GM12878 (cell line): ENCODE data around the gene CAMKMT. TPM values are rescaled to one million over a fixed set of nuclear protein-coding genes. Genes with fewer than 3 reads are reported as not detected.

ENCODE experiments used
- ATAC-seq: fragments of 200-7000 bp; cut with Tn5 transposase; 3 replicates; pipeline ENCODE4 v1.9.1; 2020; ENCODE audit warnings: mild to moderate bottlenecking, moderate library complexity
- BruUV-seq: library from RNA; stranded (reverse); fragments of 400-500 nt; replicated peaks from 2 replicates; lab custom pipeline; 2021; lab: Mats Ljungman, UMichigan
- CTCF ChIA-PET: fragments of 300-600 bp; sonication (Branson Sonifier 250); formaldehyde crosslinking; extraction: SDS; loops from one replicate; lab custom pipeline; 2021; ENCODE audit warnings: inconsistent platforms; lab: Yijun Ruan, JAX
- POLR2A ChIA-PET: fragments of 350-600 bp; formaldehyde crosslinking; extraction: SDS; loops from one replicate; lab custom pipeline; 2021; ENCODE audit warnings: inconsistent platforms; lab: Charles Lee
- RAD21 ChIA-PET: fragments of 300-600 bp; sonication (Branson Sonifier 250); formaldehyde crosslinking; loops from one replicate; lab custom pipeline; 2023; ENCODE audit warnings: antibody characterized with exemption; ENCODE audit not compliant: unreplicated experiment; lab: Charles Lee
- SMC1A ChIA-PET: fragments of 300-600 bp; sonication (Branson Sonifier 250); formaldehyde crosslinking; loops from one replicate; lab custom pipeline; 2023; ENCODE audit not compliant: unreplicated experiment, uncharacterized antibody; lab: Charles Lee
- DNase-seq: peaks from one replicate; pipeline ENCODE4 v3.0.0-alpha.2; 2011; ENCODE audit warnings: low read depth, low spot score
- FAIRE-seq: peaks from 3 replicates; lab custom pipeline; 2011; peaks lifted over from hg19 to GRCh38; lab: Jason Lieb, UNC
- H2AFZ ChIP-seq: 2 replicates; pipeline ENCODE4 v1.6.0; 2011; ENCODE audit warnings: low read depth, low read length, control low read depth; ENCODE audit not compliant: control insufficient read depth
- H3K27ac ChIP-seq: 2 replicates; pipeline ENCODE4 v1.5.1; 2011; ENCODE audit warnings: control low read depth; ENCODE audit not compliant: control insufficient read depth, insufficient read depth
- H3K27me3 ChIP-seq, 2 experiments: replicated peaks in 1 of 2; 2 replicates each; pipeline versions ENCODE4 v1.6.0 to v1.6.1; 2011; ENCODE audit warnings: low read length in 1 of 2; ENCODE audit not compliant: control insufficient read depth in 2 of 2, insufficient read depth in 2 of 2
- H3K36me3 ChIP-seq, 2 experiments: 2 replicates each; pipeline ENCODE4 v1.5.1; 2011; ENCODE audit warnings: low read length in 1 of 2; ENCODE audit not compliant: control insufficient read depth in 2 of 2, insufficient read depth in 2 of 2
- H3K4me1 ChIP-seq: 2 replicates; pipeline ENCODE4 v1.6.1; 2011; ENCODE audit warnings: mild to moderate bottlenecking, low read length, moderate library complexity, mixed read lengths; ENCODE audit not compliant: control insufficient read depth, insufficient read depth
- H3K4me2 ChIP-seq: 2 replicates; pipeline ENCODE4 v1.6.0; 2011; ENCODE audit warnings: control low read depth; ENCODE audit not compliant: control insufficient read depth, insufficient read depth
- H3K4me3 ChIP-seq: fragments of 200-600 bp; sonication (generic); 2 replicates; pipeline ENCODE4 v1.5.1; 2016
- H3K79me2 ChIP-seq: 2 replicates; pipeline ENCODE4 v1.6.0; 2011; ENCODE audit warnings: low read length; ENCODE audit not compliant: control insufficient read depth, insufficient read depth
- H3K9ac ChIP-seq: 2 replicates; pipeline ENCODE4 v1.8.0; 2011; ENCODE audit warnings: low read length, control low read depth, mixed read lengths; ENCODE audit not compliant: control insufficient read depth, insufficient read depth
- H3K9me3 ChIP-seq: replicated peaks from 3 replicates; pipeline ENCODE4 v1.5.1; 2011; ENCODE audit warnings: mild to moderate bottlenecking, low read length; ENCODE audit not compliant: control insufficient read depth, insufficient read depth
- H4K20me1 ChIP-seq: 2 replicates; pipeline ENCODE4 v1.6.0; 2011; ENCODE audit not compliant: control insufficient read depth, insufficient read depth
- CBFB ChIP-seq: IDR thresholded peaks from 2 replicates; pipeline ENCODE4 v1.6.1; 2016; ENCODE audit warnings: antibody characterized with exemption, low read depth
- CREB1 ChIP-seq: IDR thresholded peaks from 2 replicates; pipeline ENCODE4 v1.6.1; 2012; ENCODE audit warnings: low read depth, mild to moderate bottlenecking, inconsistent platforms
- IKZF1 ChIP-seq: fragments of 450-650 bp; conservative IDR thresholded peaks from 2 replicates; pipeline ENCODE4 v1.6.1; 2017; ENCODE audit warnings: antibody characterized with exemption, mild to moderate bottlenecking
- MEF2A ChIP-seq: IDR thresholded peaks from 2 replicates; pipeline ENCODE4 v1.6.1; 2011; ENCODE audit warnings: low read depth, mild to moderate bottlenecking, low read length, moderate library complexity; ENCODE audit not compliant: insufficient read depth
- NR2F1 ChIP-seq: fragments of 450-650 bp; conservative IDR thresholded peaks from 2 replicates; pipeline ENCODE4 v1.6.1; 2017; ENCODE audit warnings: mild to moderate bottlenecking
- PAX5 ChIP-seq: IDR thresholded peaks from 2 replicates; pipeline ENCODE4 v1.6.1; 2011; ENCODE audit warnings: low read depth, low read length, borderline replicate concordance
- PML ChIP-seq: IDR thresholded peaks from 2 replicates; pipeline ENCODE4 v1.6.1; 2012; ENCODE audit warnings: low read length, inconsistent platforms
- POLR2A ChIP-seq: IDR thresholded peaks from 2 replicates; pipeline ENCODE4 v1.6.1; 2011; ENCODE audit warnings: low read depth, mild to moderate bottlenecking, low read length
- POLR2AphosphoS5 ChIP-seq: IDR thresholded peaks from 2 replicates; pipeline ENCODE4 v1.6.1; 2011; ENCODE audit warnings: mild to moderate bottlenecking, low read length, inconsistent platforms
- RB1 ChIP-seq: fragments of 450-650 bp; formaldehyde crosslinking; IDR thresholded peaks from 2 replicates; pipeline ENCODE4 v1.6.1; 2017; ENCODE audit warnings: mild to moderate bottlenecking, borderline replicate concordance
- SUPT20H ChIP-seq: IDR thresholded peaks from 2 replicates; pipeline ENCODE4 v1.6.1; 2011; ENCODE audit warnings: low read depth, mild to moderate bottlenecking, low read length, moderate library complexity, borderline replicate concordance; ENCODE audit not compliant: control insufficient read depth
- TARDBP ChIP-seq: IDR thresholded peaks from 2 replicates; pipeline ENCODE4 v1.6.1; 2016; ENCODE audit warnings: borderline replicate concordance
- YBX1 ChIP-seq: fragments of 450-650 bp; IDR thresholded peaks from 2 replicates; pipeline ENCODE4 v1.6.1; 2016; ENCODE audit warnings: antibody characterized with exemption
- WGBS: methylation state at CpG from one replicate; pipeline ENCODE4 v1.1.6; 2016; ENCODE audit warnings: low lambda C conversion rate; ENCODE audit not compliant: insufficient replicate concordance, insufficient coverage; ENCODE audit errors: missing lambda C conversion rate; 5-methylcytosine and 5-hydroxymethylcytosine counted together
- in situ Hi-C: fragments of 300-500 bp; cut with MboI; formaldehyde crosslinking; loops from 9 replicates; pipeline ENCODE4 v1.14.3; 2018; ENCODE audit warnings: mixed read lengths
- intact Hi-C: fragments of 100-400 bp; cut with micrococcal nuclease; formaldehyde crosslinking; loops from one replicate; pipeline ENCODE4 v1.14.2; 2022; ENCODE audit not compliant: unreplicated experiment
- polyA plus RNA-seq, 11 experiments: library from polyadenylated mRNA; depleted of rRNA in 4 of 11; unstranded in 6 of 11; stranded (reverse) in 5 of 11; fragments of >200 nt; fragmentation: Nextera tagmentation in 4 of 11; fragmentation: Illumina TruSeq in 1 of 11; extraction: Ambion mirVana in 4 of 11; extraction: Trizol in 1 of 11; gene quantifications; 1 replicate in 1 of 11; 2 replicates in 10 of 11; pipeline versions ENCODE4 v1.2.1 to v1.2.3, GENCODE V29; 2011 to 2016; ENCODE audit warnings: inconsistent platforms in 2 of 11, missing spikeins in 2 of 11, low read depth in 1 of 11
- total RNA-seq, 4 experiments: library from RNA; depleted of rRNA in 3 of 4; stranded (reverse); fragments of >200 nt in 3 of 4; fragmentation: Illumina TruSeq in 1 of 4; extraction: Trizol in 1 of 4; gene quantifications; 2 replicates each; pipeline versions ENCODE4 v1.2.1 to v1.2.3, GENCODE V29; 2013 to 2021
- TF ChIP-seq, protein P1 (sequence below): IDR thresholded peaks from 2 replicates; pipeline ENCODE4 v1.6.1; 2012; ENCODE audit warnings: improper control_type of control experiment, low read depth, low read length; ENCODE audit not compliant: insufficient replicate concordance
- TF ChIP-seq, protein P2 (sequence below): IDR thresholded peaks from 2 replicates; pipeline ENCODE4 v1.6.1; 2011; ENCODE audit warnings: low read depth, low read length, improper control_type of control experiment, borderline replicate concordance
- TF ChIP-seq, protein P3 (sequence below): fragments of 450-650 bp; IDR thresholded peaks from 2 replicates; pipeline ENCODE4 v1.6.1; 2017; ENCODE audit warnings: mild to moderate bottlenecking

The CAMKMT gene
- total and polyA plus RNA-seq, 10 of the 15 experiments (the other 5 are each of a cell fraction or from before 2014, with no cell fraction given): 2.7 to 16.0 (median 11.8) TPM

DNA sequence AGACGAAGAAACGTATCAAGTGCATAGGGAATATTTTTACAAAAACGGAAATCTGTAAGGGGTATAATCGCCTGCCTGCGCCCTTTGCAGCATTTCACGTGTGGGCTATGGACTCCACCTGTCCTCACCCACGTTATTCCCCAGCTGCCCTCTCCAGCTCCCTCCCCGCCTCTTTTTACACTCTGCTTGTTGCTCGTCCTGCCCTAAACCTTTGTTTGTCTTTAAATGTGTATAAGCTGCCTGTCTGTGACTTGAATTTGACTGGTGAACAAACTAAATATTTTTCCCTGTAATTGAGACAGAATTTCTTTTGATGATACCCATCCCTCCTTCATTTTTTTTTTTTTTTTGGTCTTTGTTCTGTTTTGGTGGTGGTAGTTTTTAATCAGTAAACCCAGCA, 410.4 kb downstream of the CAMKMT start:
- in situ Hi-C loops (no loop called here), intact Hi-C loops (no loop called here)
- no peak for DNase-seq
- Histone ChIP-seq H3K36me3 (no peaks in the 10 kb centered on the region), H3K27ac (no peak overlapping the region), H2AFZ (no peak overlapping the region), H3K4me3 (no peak overlapping the region), H3K27me3 (no peaks in the 10 kb centered on the region), H3K9ac (no peak overlapping the region), H3K4me1 (no peaks in the 10 kb centered on the region), H3K79me2 (no peaks in the 10 kb centered on the region), H3K4me2 (no peak overlapping the region), H3K9me3 (no peaks in the 10 kb centered on the region), H4K20me1 (no peaks in the 10 kb centered on the region)
- TF ChIP-seq NR2F1 (no peak), TARDBP (no peak), POLR2AphosphoS5 (no peak), SUPT20H (no peak), PAX5 (no peak), POLR2A (no peak), CREB1 (no peak), PML (no peak), IKZF1 (no peak), MEF2A (no peak), RB1 (no peak), CBFB (no peak), YBX1 (no peak)
- TF ChIP-seq, protein P1, sequence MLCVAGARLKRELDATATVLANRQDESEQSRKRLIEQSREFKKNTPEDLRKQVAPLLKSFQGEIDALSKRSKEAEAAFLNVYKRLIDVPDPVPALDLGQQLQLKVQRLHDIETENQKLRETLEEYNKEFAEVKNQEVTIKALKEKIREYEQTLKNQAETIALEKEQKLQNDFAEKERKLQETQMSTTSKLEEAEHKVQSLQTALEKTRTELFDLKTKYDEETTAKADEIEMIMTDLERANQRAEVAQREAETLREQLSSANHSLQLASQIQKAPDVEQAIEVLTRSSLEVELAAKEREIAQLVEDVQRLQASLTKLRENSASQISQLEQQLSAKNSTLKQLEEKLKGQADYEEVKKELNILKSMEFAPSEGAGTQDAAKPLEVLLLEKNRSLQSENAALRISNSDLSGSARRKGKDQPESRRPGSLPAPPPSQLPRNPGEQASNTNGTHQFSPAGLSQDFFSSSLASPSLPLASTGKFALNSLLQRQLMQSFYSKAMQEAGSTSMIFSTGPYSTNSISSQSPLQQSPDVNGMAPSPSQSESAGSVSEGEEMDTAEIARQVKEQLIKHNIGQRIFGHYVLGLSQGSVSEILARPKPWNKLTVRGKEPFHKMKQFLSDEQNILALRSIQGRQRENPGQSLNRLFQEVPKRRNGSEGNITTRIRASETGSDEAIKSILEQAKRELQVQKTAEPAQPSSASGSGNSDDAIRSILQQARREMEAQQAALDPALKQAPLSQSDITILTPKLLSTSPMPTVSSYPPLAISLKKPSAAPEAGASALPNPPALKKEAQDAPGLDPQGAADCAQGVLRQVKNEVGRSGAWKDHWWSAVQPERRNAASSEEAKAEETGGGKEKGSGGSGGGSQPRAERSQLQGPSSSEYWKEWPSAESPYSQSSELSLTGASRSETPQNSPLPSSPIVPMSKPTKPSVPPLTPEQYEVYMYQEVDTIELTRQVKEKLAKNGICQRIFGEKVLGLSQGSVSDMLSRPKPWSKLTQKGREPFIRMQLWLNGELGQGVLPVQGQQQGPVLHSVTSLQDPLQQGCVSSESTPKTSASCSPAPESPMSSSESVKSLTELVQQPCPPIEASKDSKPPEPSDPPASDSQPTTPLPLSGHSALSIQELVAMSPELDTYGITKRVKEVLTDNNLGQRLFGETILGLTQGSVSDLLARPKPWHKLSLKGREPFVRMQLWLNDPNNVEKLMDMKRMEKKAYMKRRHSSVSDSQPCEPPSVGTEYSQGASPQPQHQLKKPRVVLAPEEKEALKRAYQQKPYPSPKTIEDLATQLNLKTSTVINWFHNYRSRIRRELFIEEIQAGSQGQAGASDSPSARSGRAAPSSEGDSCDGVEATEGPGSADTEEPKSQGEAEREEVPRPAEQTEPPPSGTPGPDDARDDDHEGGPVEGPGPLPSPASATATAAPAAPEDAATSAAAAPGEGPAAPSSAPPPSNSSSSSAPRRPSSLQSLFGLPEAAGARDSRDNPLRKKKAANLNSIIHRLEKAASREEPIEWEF: no peak
- TF ChIP-seq, protein P2, sequence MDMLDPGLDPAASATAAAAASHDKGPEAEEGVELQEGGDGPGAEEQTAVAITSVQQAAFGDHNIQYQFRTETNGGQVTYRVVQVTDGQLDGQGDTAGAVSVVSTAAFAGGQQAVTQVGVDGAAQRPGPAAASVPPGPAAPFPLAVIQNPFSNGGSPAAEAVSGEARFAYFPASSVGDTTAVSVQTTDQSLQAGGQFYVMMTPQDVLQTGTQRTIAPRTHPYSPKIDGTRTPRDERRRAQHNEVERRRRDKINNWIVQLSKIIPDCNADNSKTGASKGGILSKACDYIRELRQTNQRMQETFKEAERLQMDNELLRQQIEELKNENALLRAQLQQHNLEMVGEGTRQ: no peak
- TF ChIP-seq, protein P3, sequence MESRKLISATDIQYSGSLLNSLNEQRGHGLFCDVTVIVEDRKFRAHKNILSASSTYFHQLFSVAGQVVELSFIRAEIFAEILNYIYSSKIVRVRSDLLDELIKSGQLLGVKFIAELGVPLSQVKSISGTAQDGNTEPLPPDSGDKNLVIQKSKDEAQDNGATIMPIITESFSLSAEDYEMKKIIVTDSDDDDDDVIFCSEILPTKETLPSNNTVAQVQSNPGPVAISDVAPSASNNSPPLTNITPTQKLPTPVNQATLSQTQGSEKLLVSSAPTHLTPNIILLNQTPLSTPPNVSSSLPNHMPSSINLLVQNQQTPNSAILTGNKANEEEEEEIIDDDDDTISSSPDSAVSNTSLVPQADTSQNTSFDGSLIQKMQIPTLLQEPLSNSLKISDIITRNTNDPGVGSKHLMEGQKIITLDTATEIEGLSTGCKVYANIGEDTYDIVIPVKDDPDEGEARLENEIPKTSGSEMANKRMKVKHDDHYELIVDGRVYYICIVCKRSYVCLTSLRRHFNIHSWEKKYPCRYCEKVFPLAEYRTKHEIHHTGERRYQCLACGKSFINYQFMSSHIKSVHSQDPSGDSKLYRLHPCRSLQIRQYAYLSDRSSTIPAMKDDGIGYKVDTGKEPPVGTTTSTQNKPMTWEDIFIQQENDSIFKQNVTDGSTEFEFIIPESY: no peak
- ChIA-PET POLR2A (no interaction called here), CTCF (interaction anchor here (1.0 kb wide), 1 partner anchor 291 kb away, joined by 3 read pairs; no protein-coding TSS in a partner anchor), SMC1A (interaction anchor here (4.4 kb wide), 1 partner anchor 183 kb away, joined by 41 read pairs; no protein-coding TSS in a partner anchor), RAD21 (interaction anchor here (0.7 to 1.8 kb wide), 2 partner anchors 23 to 225 kb away, joined by 4 read pairs; no protein-coding TSS in a partner anchor)
- FAIRE-seq: no peak
- WGBS: 90% methylated on average over 9 of the region's 9 CpGs
- BruUV-seq: no TSS peak
- ATAC-seq: no peak
